ENCODE measurements around the gene RAB11FIP5. TPM values are rescaled to one million over a fixed set of nuclear protein-coding genes. Genes with fewer than 3 reads are reported as not detected.

Gene RAB11FIP5
- total RNA-seq, 1 experiment from 2014 or later: 20.8 TPM

- DNase-seq (ENCODE audit: low read depth, low spot score) (no peak), ATAC-seq (no peak)
- ChIA-PET RAD21 (ENCODE audit: low non-redundant PET in 1 of 2, low total read pairs in 2 of 2, uncharacterized antibody in 2 of 2, unreplicated experiment in 2 of 2) (no interaction called here), CTCF (interaction anchor here (2.0 kb wide), 1 partner anchor 20 kb away, joined by 4 read pairs; the partner anchor contains the start of gene RAB11FIP5), POLR2A (no interaction called here)
- TF ChIP-seq TCF7L2 (IDR thresholded peaks at IDR 0.05; ENCODE audit: borderline replicate concordance, extremely low read depth, insufficient read depth, insufficient read length) (no peak), MAX (IDR thresholded peaks at IDR 0.05) (no peak), ZNF274 (IDR thresholded peaks at IDR 0.05; ENCODE audit: low read depth, low read length) (no peak), SRF (IDR thresholded peaks at IDR 0.05; ENCODE audit: low read depth) (no peak), RAD21 (IDR thresholded peaks at IDR 0.05; ENCODE audit: low read depth) (no peak), POLR2A (IDR thresholded peaks at IDR 0.05; ENCODE audit: borderline replicate concordance, extremely low read depth, insufficient read depth, insufficient read length) (no peak)
- H3K9ac ChIP-seq (ENCODE audit: low read length): no peak overlapping the region
- no TSS peak for BruUV-seq (replicated peaks)
- no peaks in the 10 kb centered on the region for H3K27me3 ChIP-seq (ENCODE audit: insufficient read depth, low read length)
- H4K20me1 ChIP-seq (ENCODE audit: insufficient read depth): peaks cover 3% of the 10 kb centered on the region; the same call in 1 of the 2 replicates
- peaks cover 0 to 22% of the 10 kb centered on the region in 2 experiments; a peak in 2 of 4 replicates for H3K4me1 ChIP-seq (ENCODE audit: control insufficient read depth in 1 of 2, insufficient read depth in 2 of 2, low read length in 2 of 2)
- H3K4me3 ChIP-seq (replicated peaks in 1 of 2; ENCODE audit: low read depth in 1 of 2, low read length in 2 of 2): no peak overlapping the region
- H3K27ac ChIP-seq (ENCODE audit: low read depth, low read length): no peak overlapping the region
- peaks cover 41% of the 10 kb centered on the region for H3K79me2 ChIP-seq (ENCODE audit: insufficient read depth, low read length)
- H2AFZ ChIP-seq (ENCODE audit: low read depth, low read length, poor library complexity, severe bottlenecking): no peak overlapping the region
- intact Hi-C loops (cut with micrococcal nuclease): no loop called here
- no peaks in the 10 kb centered on the region; a peak in 2 of 4 replicates for H3K36me3 ChIP-seq (ENCODE audit: control insufficient read depth in 1 of 2, insufficient read depth in 2 of 2, low read length in 2 of 2)
- H3K9me2 ChIP-seq (ENCODE audit: insufficient read depth): no peaks in the 10 kb centered on the region
- H3K9me3 ChIP-seq (ENCODE audit: control insufficient read depth in 1 of 2, insufficient read depth in 1 of 2, low read depth in 1 of 2, low read length in 2 of 2): no peaks in the 10 kb centered on the region
- no peak overlapping the region for H3K4me2 ChIP-seq (ENCODE audit: low read length)
Measured at GRCh38 chr2:73092146-73092783, 20.5 kb downstream of the RAB11FIP5 start.

- peaks cover 37% of the 10 kb centered on the region for H3K79me2 ChIP-seq (ENCODE audit: insufficient read depth, low read length)
- ChIA-PET CTCF (no interaction called here), POLR2A (no interaction called here), RAD21 (ENCODE audit: low non-redundant PET in 1 of 2, low total read pairs in 2 of 2, uncharacterized antibody in 2 of 2, unreplicated experiment in 2 of 2) (no interaction called here)
- no peaks in the 10 kb centered on the region for H3K27me3 ChIP-seq (ENCODE audit: insufficient read depth, low read length)
- H3K4me1 ChIP-seq (ENCODE audit: control insufficient read depth in 1 of 2, insufficient read depth in 2 of 2, low read length in 2 of 2): peaks cover 0 to 22% of the 10 kb centered on the region in 2 experiments; a peak in 2 of 4 replicates
- no peaks in the 10 kb centered on the region for H3K9me3 ChIP-seq (ENCODE audit: control insufficient read depth in 1 of 2, insufficient read depth in 1 of 2, low read depth in 1 of 2, low read length in 2 of 2)
- TF ChIP-seq EZH2 (IDR thresholded peaks at IDR 0.05) (no peak), SRF (IDR thresholded peaks at IDR 0.05; ENCODE audit: low read depth) (no peak)
- H3K4me2 ChIP-seq (ENCODE audit: low read length): no peak overlapping the region
- no peak overlapping the region for H3K27ac ChIP-seq (ENCODE audit: low read depth, low read length)
- H2AFZ ChIP-seq (ENCODE audit: low read depth, low read length, poor library complexity, severe bottlenecking): no peak overlapping the region
- no TSS peak for BruUV-seq (replicated peaks)
- no peaks in the 10 kb centered on the region; a peak in 2 of 4 replicates for H3K36me3 ChIP-seq (ENCODE audit: control insufficient read depth in 1 of 2, insufficient read depth in 2 of 2, low read length in 2 of 2)
- peaks cover 3% of the 10 kb centered on the region; the same call in 1 of the 2 replicates for H4K20me1 ChIP-seq (ENCODE audit: insufficient read depth)
- no peaks in the 10 kb centered on the region for H3K9me2 ChIP-seq (ENCODE audit: insufficient read depth)
- no peak overlapping the region for H3K4me3 ChIP-seq (replicated peaks in 1 of 2; ENCODE audit: low read depth in 1 of 2, low read length in 2 of 2)
- intact Hi-C loops (cut with micrococcal nuclease): no loop called here
- no peak for DNase-seq (ENCODE audit: low read depth, low spot score)
- ATAC-seq: no peak
- no peak overlapping the region for H3K9ac ChIP-seq (ENCODE audit: low read length)
Measured at GRCh38 chr2:73091696-73092095, 21.1 kb downstream of the RAB11FIP5 start.

All from HCT116 (cell line).